HuH-7.5 (cell line): Measurements from ENCODE around the gene LHX2.

Experiments used
- DNase-seq: peaks from one replicate; pipeline ENCODE4 v3.0.0; 2011; ENCODE audit warnings: low spot score

LHX2 gene

GRCh38 chr9:124035001-124035650 is 23.6 kb downstream of the LHX2 start:
- no peak for DNase-seq

GRCh38 chr9:124036578-124036977 is 25.0 kb downstream of the LHX2 start:
- DNase-seq: no peak

GRCh38 chr9:124037790-124038189 is 26.2 kb downstream of the LHX2 start:
- DNase-seq: no peak

GRCh38 chr9:124038239-124038638 is 26.7 kb downstream of the LHX2 start:
- no peak for DNase-seq

GRCh38 chr9:124038790-124039633 is 27.4 kb downstream of the LHX2 start:
- no peak for DNase-seq

- DNase-seq: peak; percentile 37
These were observed 28.8 kb downstream of the LHX2 start for GRCh38 chr9:124040186-124040931.

GRCh38 chr9:124040935-124041816 is 29.6 kb downstream of the LHX2 start:
- DNase-seq: peak; percentile 93

- DNase-seq: no peak
These were observed 30.2 kb downstream of the LHX2 start for GRCh38 chr9:124041817-124042116.

GRCh38 chr9:124042201-124042721 is 30.7 kb downstream of the LHX2 start:
- no peak for DNase-seq

- DNase-seq: no peak
These were observed 32.9 kb downstream of the LHX2 start for GRCh38 chr9:124044448-124044847.

GRCh38 chr9:124045076-124045829 is 33.7 kb downstream of the LHX2 start:
- DNase-seq: peak; percentile 59

GRCh38 chr9:124045830-124046177 is 34.2 kb downstream of the LHX2 start:
- DNase-seq: no peak

GRCh38 chr9:124046189-124046588 is 34.6 kb downstream of the LHX2 start:
- DNase-seq: no peak

GRCh38 chr9:124047251-124047672 is 35.7 kb downstream of the LHX2 start:
- DNase-seq: no peak

- DNase-seq: no peak
These were observed 39.4 kb downstream of the LHX2 start for GRCh38 chr9:124050955-124051354.

GRCh38 chr9:124052401-124052800 is 40.8 kb downstream of the LHX2 start:
- DNase-seq: no peak

- DNase-seq: no peak
These were observed 43.1 kb downstream of the LHX2 start for GRCh38 chr9:124054582-124055227.

- DNase-seq: no peak
These were observed 49.5 kb downstream of the LHX2 start for GRCh38 chr9:124060844-124061605.

- DNase-seq: no peak
These were observed 50.6 kb downstream of the LHX2 start for GRCh38 chr9:124062172-124062571.
